ENCODE measurements around the gene RUFY1. TPM values are rescaled to one million over a fixed set of nuclear protein-coding genes. Genes with fewer than 3 reads are reported as not detected.

The RUFY1 gene
- total RNA-seq, 6 experiments from 2014 or later = 17.6 to 24.2 (median 19.5) TPM

GRCh38 chr5:179608131-179608581 lies 57.8 kb downstream of the RUFY1 start:
- no peak for DNase-seq
- Histone ChIP-seq H3K36me3 (peaks cover 7 to 46% (median 26%) of the 10 kb centered on the region in 4 donors), H3K27me3 (no peaks in the 10 kb centered on the region), H3K27ac (no peak overlapping the region), H3K4me3 (no peak overlapping the region), H3K9me3 (no peaks in the 10 kb centered on the region), H3K4me1 (peaks cover 0 to 14% (median 0%) of the 10 kb centered on the region in 4 donors)
- TF ChIP-seq POLR2A (IDR thresholded peaks at IDR 0.05) = no peak
- no peak for TF ChIP-seq CTCF (IDR thresholded peaks at IDR 0.05)
- 36% methylated on average over 4 of the region's 5 CpGs for WGBS (ENCODE audit: insufficient coverage, low coverage, low lambda C conversion rate, missing lambda C conversion rate)
- intact Hi-C loops (cut with DNase I) = no loop called here
- ATAC-seq = peak in 3 of 4 donors; percentile 4 to 12 (median 5)

GRCh38 chr5:179609834-179610108 lies 59.4 kb downstream of the RUFY1 start:
- ATAC-seq (no peak), DNase-seq (no peak)
- TF ChIP-seq CTCF (IDR thresholded peaks at IDR 0.05) (no peak), POLR2A (IDR thresholded peaks at IDR 0.05) (no peak)
- H3K27ac ChIP-seq = no peak overlapping the region
- H3K27me3 ChIP-seq = no peaks in the 10 kb centered on the region
- H3K9me3 ChIP-seq = no peaks in the 10 kb centered on the region
- H3K4me3 ChIP-seq = no peak overlapping the region
- peaks cover 0 to 21% (median 0%) of the 10 kb centered on the region in 4 donors for H3K4me1 ChIP-seq
- intact Hi-C loops (cut with DNase I) = loop anchor here in 1 of 2 donors (10.0 kb wide), 1 partner anchor 45 kb away; no protein-coding TSS in a partner anchor
- peaks cover 19 to 63% (median 41%) of the 10 kb centered on the region in 4 donors for H3K36me3 ChIP-seq
- 88% methylated on average over 8 of the region's 8 CpGs for WGBS (ENCODE audit: insufficient coverage, low coverage, low lambda C conversion rate, missing lambda C conversion rate)

- H3K27ac ChIP-seq = no peak overlapping the region
- peaks cover 25 to 68% (median 46%) of the 10 kb centered on the region in 4 donors for H3K36me3 ChIP-seq
- TF ChIP-seq POLR2A (IDR thresholded peaks at IDR 0.05) = no peak
- TF ChIP-seq CTCF (IDR thresholded peaks at IDR 0.05) = no peak
- H3K27me3 ChIP-seq = no peaks in the 10 kb centered on the region
- H3K4me1 ChIP-seq = peaks cover 0 to 19% (median 0%) of the 10 kb centered on the region in 4 donors
- DNase-seq (no peak), ATAC-seq (peak in 1 of 4 donors; percentile 1)
- 73% methylated on average over 12 of the region's 23 CpGs for WGBS (ENCODE audit: insufficient coverage, low coverage, low lambda C conversion rate, missing lambda C conversion rate)
- no peaks in the 10 kb centered on the region for H3K9me3 ChIP-seq
- intact Hi-C loops (cut with DNase I) = loop anchor here in 1 of 2 donors (10.0 kb wide), 1 partner anchor 46 kb away; no protein-coding TSS in a partner anchor
- no peak overlapping the region for H3K4me3 ChIP-seq
Observed at GRCh38 chr5:179610109-179610902, 60.0 kb downstream of the RUFY1 start.

- intact Hi-C loops (cut with DNase I) = loop anchor here in 1 of 2 donors (10.0 kb wide), 1 partner anchor 46 kb away; no protein-coding TSS in a partner anchor
- no peak overlapping the region for H3K27ac ChIP-seq
Observed at GRCh38 chr5:179610903-179611265, 60.5 kb downstream of the RUFY1 start.

More at GRCh38 chr5:179610903-179611265, 60.5 kb downstream of the RUFY1 start:
- Histone ChIP-seq H3K4me1 (peaks cover 0 to 19% (median 0%) of the 10 kb centered on the region in 4 donors), H3K27me3 (no peaks in the 10 kb centered on the region), H3K4me3 (no peak overlapping the region), H3K9me3 (no peaks in the 10 kb centered on the region), H3K36me3 (peaks cover 28 to 71% (median 51%) of the 10 kb centered on the region in 4 donors)
- TF ChIP-seq POLR2A (IDR thresholded peaks at IDR 0.05) (no peak), CTCF (IDR thresholded peaks at IDR 0.05) (no peak)
- ATAC-seq (no peak), DNase-seq (no peak)

Data from right lobe of liver (tissue), 6 donors.